ENCODE results near the gene SYDE2. TPM values are rescaled to one million over a fixed set of nuclear protein-coding genes. Genes with fewer than 3 reads are reported as not detected.

SYDE2 gene
- total and polyA plus RNA-seq, 2 experiments from 2014 or later: 5.8 to 20.1 TPM

- TF ChIP-seq ZNF462 (CRISPR knock-in tag; IDR thresholded peaks at IDR 0.05) (no peak), ZNF114 (CRISPR knock-in tag; IDR thresholded peaks at IDR 0.05) (no peak), CREB1 (CRISPR knock-in tag; IDR thresholded peaks at IDR 0.05; ENCODE audit: low read depth) (no peak), EZH2 (IDR thresholded peaks at IDR 0.05; ENCODE audit: low read depth, unreplicated experiment) (no peak), ETS1 (IDR thresholded peaks at IDR 0.05) (no peak)
Measured at GRCh38 chr1:85237613-85238012, 36.8 kb upstream of the SYDE2 start (continued).

- no peaks in the 10 kb centered on the region for H3K36me3 ChIP-seq (ENCODE audit: insufficient read depth)
- Mint-ChIP-seq H3K4me3 (no peak overlapping the region), H3K27me3 (ENCODE audit: insufficient read depth, low read depth, poor library complexity) (peaks cover 4% of the 10 kb centered on the region), H3K27ac (no peak overlapping the region), H3K36me3 (ENCODE audit: low read depth) (no peaks in the 10 kb centered on the region), H3K9me3 (no peaks in the 10 kb centered on the region), H3K4me1 (peaks cover 15% of the 10 kb centered on the region)
- H3K27ac ChIP-seq (ENCODE audit: low read depth): no peak overlapping the region
- peak; percentile 92 for ATAC-seq
- H3K4me1 ChIP-seq (ENCODE audit: insufficient read depth): peaks cover 12% of the 10 kb centered on the region
- no peaks in the 10 kb centered on the region for H3K79me2 ChIP-seq (replicated peaks; ENCODE audit: insufficient read depth)
- no peaks in the 10 kb centered on the region for H4K20me1 ChIP-seq (replicated peaks; ENCODE audit: insufficient read depth)
- no peaks in the 10 kb centered on the region for H3K9me2 ChIP-seq (ENCODE audit: insufficient read depth)
- H2AFZ ChIP-seq: 0 out of 2 replicates have a peak overlapping the region, but pooled peaks have one; percentile 72
- no peaks in the 10 kb centered on the region for H3K27me3 ChIP-seq (ENCODE audit: insufficient read depth)
- H3K4me2 ChIP-seq: no peak overlapping the region
- DNase-seq (ENCODE audit: low spot score): peak; percentile 60
- no peak overlapping the region for H3K4me3 ChIP-seq
- no peaks in the 10 kb centered on the region for H3F3A ChIP-seq (replicated peaks; ENCODE audit: low read depth)
- TF ChIP-seq REST (IDR thresholded peaks at IDR 0.05; ENCODE audit: unreplicated experiment) (no peak), CTCF (conservative IDR thresholded peaks at IDR 0.05; ENCODE audit: low read depth in 2 of 2) (peak; percentile 58 to 62), EZH2 (IDR thresholded peaks at IDR 0.05; ENCODE audit: low read depth, unreplicated experiment) (no peak)
Measured at GRCh38 chr1:85230305-85230977, 29.6 kb upstream of the SYDE2 start.

Measured in GM23338 (cell line).